GM12875 (cell line): ENCODE measurements around the gene PDS5B.

Experiments used
- H3K4me3 ChIP-seq: one replicate; pipeline ENCODE4 v1.5.1; 2011; ENCODE audit warnings: low read depth, low read length, control low read depth
- CTCF ChIP-seq: IDR thresholded peaks from 2 replicates; pipeline ENCODE4 v1.5.1; 2011; ENCODE audit warnings: low read depth, mild to moderate bottlenecking, control low read depth, inconsistent platforms, low read length, moderate library complexity, borderline replicate concordance; ENCODE audit not compliant: insufficient read depth

Gene PDS5B

GRCh38 chr13:32804673-32805230, 218.5 kb downstream of the PDS5B start:
- H3K4me3 ChIP-seq, result no peak overlapping the region
- TF ChIP-seq CTCF, result no peak

DNA sequence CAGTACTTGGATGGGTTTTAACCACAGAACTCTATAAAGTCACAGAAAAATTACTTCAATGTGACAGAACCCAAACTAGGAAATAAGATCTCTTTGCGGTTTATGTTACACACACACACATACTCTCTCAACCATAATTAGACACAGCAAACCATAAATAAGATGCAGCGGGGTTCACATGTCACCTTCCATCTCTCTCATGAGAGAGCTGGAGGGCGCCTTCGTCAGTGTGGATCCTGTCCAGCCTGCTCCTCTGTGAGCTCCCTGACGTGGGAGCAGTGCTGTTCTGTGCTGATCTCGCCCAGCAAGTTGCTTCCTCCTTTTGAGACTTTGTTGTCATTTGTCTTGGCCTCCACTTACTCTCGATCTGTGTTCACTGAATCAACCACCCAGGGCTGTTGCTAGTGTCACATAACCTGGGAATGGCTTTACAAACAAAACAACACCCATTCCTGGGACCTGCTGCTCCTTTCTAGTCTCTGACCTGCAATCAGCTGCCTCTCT, 225.1 kb downstream of the PDS5B start:
- no peak for TF ChIP-seq CTCF
- H3K4me3 ChIP-seq, result peak overlapping the region; percentile 23

DNA sequence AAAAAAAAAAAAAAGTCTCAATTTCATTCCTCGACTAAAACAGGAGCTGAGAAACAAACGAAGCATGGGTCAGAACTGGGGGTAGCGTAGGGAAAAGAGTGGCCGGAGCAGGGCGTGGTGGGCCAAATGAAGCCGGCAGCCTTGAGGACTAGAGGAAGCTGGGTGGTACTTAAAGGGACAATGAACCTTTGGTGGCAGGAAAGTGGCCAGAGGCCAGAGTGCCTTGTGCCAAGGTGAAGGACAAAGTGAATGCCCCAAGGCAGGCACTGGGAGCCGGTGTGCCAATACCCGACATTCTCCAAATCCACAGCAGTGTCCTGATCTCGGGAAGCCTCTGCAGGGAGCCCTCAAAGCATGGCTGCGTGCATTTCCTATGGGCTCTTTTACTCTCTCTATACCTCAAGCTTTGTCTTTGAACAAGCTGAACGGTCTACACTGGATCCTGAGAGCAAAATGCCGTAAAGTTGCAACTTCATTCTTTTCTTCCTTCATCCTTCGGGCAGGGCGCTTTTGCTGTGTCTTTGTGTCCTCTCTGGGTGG, 235.0 kb downstream of the PDS5B start:
- TF ChIP-seq CTCF, result no peak
- H3K4me3 ChIP-seq, result no peak overlapping the region

GRCh38 chr13:32822771-32823170, 236.5 kb downstream of the PDS5B start:
- TF ChIP-seq CTCF, result no peak
- H3K4me3 ChIP-seq, result no peak overlapping the region

DNA sequence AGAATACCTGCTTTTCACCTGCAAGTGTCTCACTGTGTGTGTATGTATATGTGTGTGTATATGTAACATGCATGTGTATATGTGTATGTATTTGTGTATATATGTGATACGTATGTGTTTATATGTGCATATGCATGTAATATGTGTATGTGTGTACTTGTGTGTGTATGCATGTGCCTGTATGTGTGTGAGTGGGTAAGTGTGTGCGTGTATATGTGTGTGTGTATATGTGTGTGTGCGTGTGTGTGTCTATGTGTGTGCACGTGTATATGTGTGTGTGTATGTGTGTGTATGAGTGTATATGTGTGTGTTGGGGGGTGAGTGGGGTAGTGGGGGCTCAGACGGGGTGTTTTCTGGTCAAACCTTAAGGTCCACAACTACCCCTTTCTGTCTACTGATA, 237.3 kb downstream of the PDS5B start:
- no peak for TF ChIP-seq CTCF
- no peak overlapping the region for H3K4me3 ChIP-seq

DNA sequence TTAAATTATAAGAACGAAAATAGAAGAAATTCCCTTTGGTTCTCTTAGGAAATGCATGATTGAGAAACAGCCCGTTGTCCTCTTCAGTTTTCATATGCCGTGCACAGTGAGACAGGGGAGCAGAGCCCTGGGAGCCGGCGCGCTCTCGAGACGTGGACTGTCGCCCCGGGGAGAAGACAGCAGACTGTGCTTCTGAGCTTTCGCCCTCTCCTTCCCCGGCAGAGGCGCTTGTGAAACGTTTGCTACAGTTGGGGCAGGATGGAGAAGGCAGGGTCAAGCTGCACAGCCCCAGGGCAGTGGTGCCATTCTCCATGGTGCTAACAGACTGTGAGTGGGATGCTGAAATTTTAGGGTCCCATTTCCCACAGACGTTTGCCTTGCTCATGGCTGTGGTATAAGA, 237.8 kb downstream of the PDS5B start:
- no peak for TF ChIP-seq CTCF
- H3K4me3 ChIP-seq, result no peak overlapping the region

- no peak for TF ChIP-seq CTCF
- no peak overlapping the region for H3K4me3 ChIP-seq
Measured at GRCh38 chr13:32824675-32825074, 238.4 kb downstream of the PDS5B start.
